Stomach (tissue), 4 donors: ENCODE measurements around the gene PRDX3.

Experiments used
- CTCF ChIP-seq, 7 experiments: fragments of 450-650 bp in 4 of 7; fragments of 200-600 bp in 3 of 7; sonication (generic) in 3 of 7; IDR thresholded peaks; one replicate each; pipeline ENCODE4 v1.5.1; 2016 to 2019; ENCODE audit warnings: antibody characterized with exemption in 7 of 7, control low read depth in 2 of 7, mild to moderate bottlenecking in 1 of 7
- POLR2AphosphoS5 ChIP-seq, 3 donors: sonication (generic); formaldehyde crosslinking; IDR thresholded peaks; one replicate each; pipeline ENCODE4 v1.6.1; 2016; ENCODE audit warnings: antibody characterized with exemption in 3 of 3

DNA sequence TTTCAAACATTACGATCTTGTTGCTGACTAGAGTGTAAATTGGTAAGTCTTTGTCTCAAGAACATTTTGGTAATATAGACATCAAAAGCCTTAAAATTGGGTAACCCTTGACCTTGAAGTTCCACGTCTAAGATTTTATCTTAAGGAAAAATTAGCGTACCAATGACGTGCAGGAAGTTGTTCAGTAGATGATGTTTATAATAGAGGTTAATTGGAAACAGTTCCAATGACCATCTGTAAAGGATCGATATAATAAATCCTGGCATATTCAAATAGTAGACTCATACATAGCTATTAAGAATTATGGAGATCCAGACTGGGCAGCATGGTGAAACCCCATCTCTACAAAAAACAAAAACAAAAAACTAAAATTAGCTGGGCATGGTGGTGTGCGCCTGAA is 49.2 kb upstream of the PRDX3 start:
- no peak for TF ChIP-seq CTCF (IDR thresholded peaks at IDR 0.05)
- no peak for TF ChIP-seq POLR2AphosphoS5 (IDR thresholded peaks at IDR 0.05)
